ENCODE results near the gene GOSR1.
"Not testable (repeated sequence)": the region's sequence is repeated elsewhere in the genome, so short reads cannot be mapped to it uniquely, and the experiment has no call there.

The GOSR1 gene

DNA sequence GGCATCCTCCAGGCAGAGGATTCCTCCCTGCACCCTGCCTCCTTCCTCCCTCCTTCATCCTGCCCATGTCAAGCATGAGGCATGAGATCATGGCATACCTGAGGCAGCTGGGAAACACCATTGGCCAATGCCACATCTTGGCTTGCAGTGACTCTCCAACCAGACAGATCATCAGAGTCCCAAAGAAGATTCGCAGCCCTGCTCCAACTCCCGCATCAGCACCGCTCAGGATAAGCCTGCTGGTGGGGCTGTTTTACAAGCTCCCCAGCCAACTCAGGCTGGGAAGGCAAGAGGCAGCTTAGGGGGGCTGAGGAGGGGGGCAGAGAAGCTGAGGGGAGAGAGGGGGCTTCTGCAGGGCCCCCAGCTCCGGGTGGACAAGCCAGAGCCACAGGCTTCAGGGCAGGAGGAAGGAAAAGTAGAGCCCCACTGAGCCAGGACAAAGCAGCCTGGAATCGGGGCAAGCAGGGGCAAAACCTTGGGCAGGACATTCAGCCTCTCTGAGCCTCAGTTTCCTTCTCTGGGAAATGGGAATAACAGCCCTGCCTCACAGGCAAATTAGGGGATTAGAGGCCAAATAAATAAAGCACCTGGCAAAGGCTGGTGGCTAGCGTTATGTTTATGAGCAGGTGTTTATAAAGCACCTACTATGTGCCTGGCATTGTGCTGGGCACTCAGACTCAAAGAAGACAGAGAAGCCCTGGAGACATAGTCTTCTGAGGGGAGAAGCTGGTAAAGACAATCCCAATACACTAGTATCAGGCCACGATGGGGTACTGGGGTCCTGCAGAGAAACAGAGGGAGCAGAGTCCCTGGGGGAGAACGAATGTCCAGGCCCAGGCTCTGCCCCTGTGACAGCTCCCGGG is 88.1 kb downstream of the GOSR1 start (continued):
- no peak for TF ChIP-seq OSR1 (CRISPR knock-in tag; IDR thresholded peaks at IDR 0.05)
- TF ChIP-seq BACH2 (CRISPR knock-in tag; IDR thresholded peaks at IDR 0.05; ENCODE audit: borderline replicate concordance): no peak
- no peak for TF ChIP-seq ZNF8 (CRISPR knock-in tag; IDR thresholded peaks at IDR 0.05)

DNA sequence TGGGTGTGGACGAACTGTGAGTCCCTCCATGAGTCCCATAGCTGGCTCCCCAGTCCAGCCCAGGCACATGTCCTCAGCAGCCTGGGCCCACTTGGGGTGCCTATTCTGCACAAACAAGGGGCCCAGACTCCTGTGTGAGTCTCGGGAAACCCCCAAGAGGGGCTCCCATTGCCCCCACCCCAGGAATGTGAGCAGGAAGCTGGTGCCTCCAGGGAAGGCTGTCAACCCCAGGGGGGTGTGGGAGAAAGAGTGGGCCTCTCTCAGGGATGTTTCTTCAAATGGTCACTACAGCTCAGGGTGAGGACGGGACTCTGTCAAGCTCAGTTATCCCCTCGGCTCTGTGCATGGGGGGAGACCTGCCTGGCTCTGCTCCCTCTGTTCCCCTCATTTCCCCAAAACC is 88.9 kb downstream of the GOSR1 start:
- not testable (repeated sequence) for ATAC-seq

DNA sequence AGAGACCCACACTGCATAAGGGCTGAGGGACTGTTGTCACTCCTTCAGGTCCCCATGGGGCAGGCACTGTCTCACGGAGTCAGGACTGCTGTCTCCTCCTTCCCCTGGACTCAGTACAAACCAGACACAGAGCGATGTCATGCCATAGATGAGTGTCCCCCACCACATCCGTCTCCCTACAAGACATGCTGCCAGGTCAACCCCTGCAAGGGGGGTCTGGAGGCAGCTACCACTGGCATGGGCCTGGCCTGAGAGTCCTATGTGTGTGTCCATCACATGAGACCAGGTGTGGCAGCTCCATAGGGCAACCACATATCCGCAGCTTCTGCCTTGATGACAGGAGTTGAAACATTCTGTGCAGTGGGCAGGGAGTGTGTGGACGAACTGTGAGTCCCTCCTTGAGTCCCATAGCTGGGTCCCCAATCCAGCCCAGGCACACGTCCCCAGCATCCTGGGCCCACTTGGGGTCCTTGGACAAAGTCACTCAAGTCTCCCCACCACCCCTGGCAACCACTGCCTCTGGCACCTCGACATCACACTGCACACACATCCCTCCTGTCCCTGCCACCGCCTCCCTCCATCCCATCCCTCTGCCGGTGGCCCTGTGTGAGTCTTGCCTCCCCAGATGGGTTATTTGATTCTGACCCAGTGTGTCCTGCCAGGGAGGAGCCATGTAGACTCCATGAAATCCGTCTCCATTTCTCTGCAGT is 89.5 kb downstream of the GOSR1 start:
- ATAC-seq: not testable (repeated sequence)

DNA sequence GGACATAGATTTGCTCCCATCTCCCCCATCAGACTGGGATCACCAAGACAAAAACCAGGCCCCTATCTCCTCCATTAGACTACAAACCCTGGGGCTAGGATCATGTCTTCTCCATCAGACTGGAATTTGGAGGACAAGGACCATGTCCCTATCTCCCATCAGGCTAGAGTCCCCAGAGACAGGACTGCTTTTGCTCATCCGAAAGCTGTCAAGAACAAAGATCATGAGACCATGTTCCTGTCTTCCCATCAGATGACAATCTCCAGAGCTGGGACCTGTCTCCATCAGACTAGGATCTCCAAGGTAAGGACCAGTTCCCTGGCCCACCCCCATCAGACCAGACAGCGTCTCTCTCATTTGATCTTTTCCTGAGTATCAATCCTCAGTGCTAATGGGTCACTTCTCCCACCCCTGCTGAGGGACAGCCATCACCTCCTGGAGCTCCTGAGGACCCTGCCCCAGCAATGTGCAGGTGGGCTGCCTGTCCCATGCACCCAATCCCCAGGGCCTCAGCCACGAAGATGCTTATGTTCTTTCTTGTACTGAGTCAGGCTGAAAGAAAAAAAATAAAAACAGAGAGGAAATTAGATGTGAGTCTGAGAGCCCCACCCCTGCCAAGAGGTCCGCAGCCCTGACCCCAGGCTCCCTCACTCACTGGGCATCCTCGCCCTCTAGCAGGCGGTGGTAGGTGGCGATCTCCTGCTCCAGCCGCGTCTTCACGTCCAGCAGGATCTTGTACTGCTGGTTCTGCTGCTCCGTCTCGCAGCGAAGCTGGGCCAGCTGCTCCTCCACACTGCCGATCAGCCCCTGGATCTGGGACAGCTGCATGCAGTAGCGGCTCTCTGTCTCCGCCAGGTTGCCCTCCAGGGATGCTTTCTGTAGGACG is 90.3 kb downstream of the GOSR1 start:
- TF ChIP-seq OSR1 (CRISPR knock-in tag; IDR thresholded peaks at IDR 0.05) (no peak), PPARA (CRISPR knock-in tag; IDR thresholded peaks at IDR 0.05; ENCODE audit: borderline replicate concordance) (no peak), ZNF8 (CRISPR knock-in tag; IDR thresholded peaks at IDR 0.05) (no peak), GLIS3 (CRISPR knock-in tag; IDR thresholded peaks at IDR 0.05) (no peak), ARNTL (CRISPR knock-in tag; IDR thresholded peaks at IDR 0.05; ENCODE audit: borderline replicate concordance, low read depth) (no peak), CSDC2 (CRISPR knock-in tag; IDR thresholded peaks at IDR 0.05) (no peak)
- TF ChIP-seq, protein P1, sequence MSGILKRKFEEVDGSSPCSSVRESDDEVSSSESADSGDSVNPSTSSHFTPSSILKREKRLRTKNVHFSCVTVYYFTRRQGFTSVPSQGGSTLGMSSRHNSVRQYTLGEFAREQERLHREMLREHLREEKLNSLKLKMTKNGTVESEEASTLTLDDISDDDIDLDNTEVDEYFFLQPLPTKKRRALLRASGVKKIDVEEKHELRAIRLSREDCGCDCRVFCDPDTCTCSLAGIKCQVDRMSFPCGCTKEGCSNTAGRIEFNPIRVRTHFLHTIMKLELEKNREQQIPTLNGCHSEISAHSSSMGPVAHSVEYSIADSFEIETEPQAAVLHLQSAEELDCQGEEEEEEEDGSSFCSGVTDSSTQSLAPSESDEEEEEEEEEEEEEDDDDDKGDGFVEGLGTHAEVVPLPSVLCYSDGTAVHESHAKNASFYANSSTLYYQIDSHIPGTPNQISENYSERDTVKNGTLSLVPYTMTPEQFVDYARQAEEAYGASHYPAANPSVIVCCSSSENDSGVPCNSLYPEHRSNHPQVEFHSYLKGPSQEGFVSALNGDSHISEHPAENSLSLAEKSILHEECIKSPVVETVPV (CRISPR knock-in tag; IDR thresholded peaks at IDR 0.05): no peak
- ATAC-seq: no peak

DNA sequence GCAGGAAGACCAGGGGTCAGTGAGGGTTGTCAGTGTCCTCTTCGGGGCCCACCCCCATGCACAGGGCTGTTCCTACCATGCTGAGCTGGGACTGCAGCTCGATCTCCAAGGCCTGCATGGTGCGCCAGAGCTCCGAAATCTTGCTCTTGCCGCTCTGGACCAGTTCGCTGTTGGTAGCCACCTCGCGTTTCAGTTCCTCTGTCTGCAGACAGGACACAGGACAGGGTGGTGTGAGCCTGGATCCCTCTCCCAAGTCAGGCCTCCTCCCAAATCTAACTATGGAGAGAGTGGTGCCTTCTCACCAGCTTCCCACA is 90.9 kb downstream of the GOSR1 start:
- no peak for ATAC-seq
- TF ChIP-seq, protein P1 (CRISPR knock-in tag; IDR thresholded peaks at IDR 0.05): no peak
- TF ChIP-seq ZNF70 (CRISPR knock-in tag; IDR thresholded peaks at IDR 0.05) (no peak), GLIS3 (CRISPR knock-in tag; IDR thresholded peaks at IDR 0.05) (no peak), ESRRG (CRISPR knock-in tag; IDR thresholded peaks at IDR 0.05) (no peak), BACH2 (CRISPR knock-in tag; IDR thresholded peaks at IDR 0.05; ENCODE audit: borderline replicate concordance) (no peak), CSDC2 (CRISPR knock-in tag; IDR thresholded peaks at IDR 0.05) (no peak), ZNF565 (CRISPR knock-in tag; conservative IDR thresholded peaks at IDR 0.05; ENCODE audit: low read depth) (no peak), ZFP3 (CRISPR knock-in tag; IDR thresholded peaks at IDR 0.05) (no peak)
- TF ChIP-seq, protein P2, sequence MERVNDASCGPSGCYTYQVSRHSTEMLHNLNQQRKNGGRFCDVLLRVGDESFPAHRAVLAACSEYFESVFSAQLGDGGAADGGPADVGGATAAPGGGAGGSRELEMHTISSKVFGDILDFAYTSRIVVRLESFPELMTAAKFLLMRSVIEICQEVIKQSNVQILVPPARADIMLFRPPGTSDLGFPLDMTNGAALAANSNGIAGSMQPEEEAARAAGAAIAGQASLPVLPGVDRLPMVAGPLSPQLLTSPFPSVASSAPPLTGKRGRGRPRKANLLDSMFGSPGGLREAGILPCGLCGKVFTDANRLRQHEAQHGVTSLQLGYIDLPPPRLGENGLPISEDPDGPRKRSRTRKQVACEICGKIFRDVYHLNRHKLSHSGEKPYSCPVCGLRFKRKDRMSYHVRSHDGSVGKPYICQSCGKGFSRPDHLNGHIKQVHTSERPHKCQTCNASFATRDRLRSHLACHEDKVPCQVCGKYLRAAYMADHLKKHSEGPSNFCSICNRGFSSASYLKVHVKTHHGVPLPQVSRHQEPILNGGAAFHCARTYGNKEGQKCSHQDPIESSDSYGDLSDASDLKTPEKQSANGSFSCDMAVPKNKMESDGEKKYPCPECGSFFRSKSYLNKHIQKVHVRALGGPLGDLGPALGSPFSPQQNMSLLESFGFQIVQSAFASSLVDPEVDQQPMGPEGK (CRISPR knock-in tag; IDR thresholded peaks at IDR 0.05; ENCODE audit: borderline replicate concordance): no peak
- TF ChIP-seq, protein P3, sequence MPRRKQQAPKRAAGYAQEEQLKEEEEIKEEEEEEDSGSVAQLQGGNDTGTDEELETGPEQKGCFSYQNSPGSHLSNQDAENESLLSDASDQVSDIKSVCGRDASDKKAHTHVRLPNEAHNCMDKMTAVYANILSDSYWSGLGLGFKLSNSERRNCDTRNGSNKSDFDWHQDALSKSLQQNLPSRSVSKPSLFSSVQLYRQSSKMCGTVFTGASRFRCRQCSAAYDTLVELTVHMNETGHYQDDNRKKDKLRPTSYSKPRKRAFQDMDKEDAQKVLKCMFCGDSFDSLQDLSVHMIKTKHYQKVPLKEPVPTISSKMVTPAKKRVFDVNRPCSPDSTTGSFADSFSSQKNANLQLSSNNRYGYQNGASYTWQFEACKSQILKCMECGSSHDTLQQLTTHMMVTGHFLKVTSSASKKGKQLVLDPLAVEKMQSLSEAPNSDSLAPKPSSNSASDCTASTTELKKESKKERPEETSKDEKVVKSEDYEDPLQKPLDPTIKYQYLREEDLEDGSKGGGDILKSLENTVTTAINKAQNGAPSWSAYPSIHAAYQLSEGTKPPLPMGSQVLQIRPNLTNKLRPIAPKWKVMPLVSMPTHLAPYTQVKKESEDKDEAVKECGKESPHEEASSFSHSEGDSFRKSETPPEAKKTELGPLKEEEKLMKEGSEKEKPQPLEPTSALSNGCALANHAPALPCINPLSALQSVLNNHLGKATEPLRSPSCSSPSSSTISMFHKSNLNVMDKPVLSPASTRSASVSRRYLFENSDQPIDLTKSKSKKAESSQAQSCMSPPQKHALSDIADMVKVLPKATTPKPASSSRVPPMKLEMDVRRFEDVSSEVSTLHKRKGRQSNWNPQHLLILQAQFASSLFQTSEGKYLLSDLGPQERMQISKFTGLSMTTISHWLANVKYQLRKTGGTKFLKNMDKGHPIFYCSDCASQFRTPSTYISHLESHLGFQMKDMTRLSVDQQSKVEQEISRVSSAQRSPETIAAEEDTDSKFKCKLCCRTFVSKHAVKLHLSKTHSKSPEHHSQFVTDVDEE (CRISPR knock-in tag; IDR thresholded peaks at IDR 0.05): no peak
- TF ChIP-seq, protein P4, sequence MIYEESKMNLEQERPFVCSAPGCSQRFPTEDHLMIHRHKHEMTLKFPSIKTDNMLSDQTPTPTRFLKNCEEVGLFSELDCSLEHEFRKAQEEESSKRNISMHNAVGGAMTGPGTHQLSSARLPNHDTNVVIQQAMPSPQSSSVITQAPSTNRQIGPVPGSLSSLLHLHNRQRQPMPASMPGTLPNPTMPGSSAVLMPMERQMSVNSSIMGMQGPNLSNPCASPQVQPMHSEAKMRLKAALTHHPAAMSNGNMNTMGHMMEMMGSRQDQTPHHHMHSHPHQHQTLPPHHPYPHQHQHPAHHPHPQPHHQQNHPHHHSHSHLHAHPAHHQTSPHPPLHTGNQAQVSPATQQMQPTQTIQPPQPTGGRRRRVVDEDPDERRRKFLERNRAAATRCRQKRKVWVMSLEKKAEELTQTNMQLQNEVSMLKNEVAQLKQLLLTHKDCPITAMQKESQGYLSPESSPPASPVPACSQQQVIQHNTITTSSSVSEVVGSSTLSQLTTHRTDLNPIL (CRISPR knock-in tag; IDR thresholded peaks at IDR 0.05; ENCODE audit: low read depth): no peak
- TF ChIP-seq, protein P5, sequence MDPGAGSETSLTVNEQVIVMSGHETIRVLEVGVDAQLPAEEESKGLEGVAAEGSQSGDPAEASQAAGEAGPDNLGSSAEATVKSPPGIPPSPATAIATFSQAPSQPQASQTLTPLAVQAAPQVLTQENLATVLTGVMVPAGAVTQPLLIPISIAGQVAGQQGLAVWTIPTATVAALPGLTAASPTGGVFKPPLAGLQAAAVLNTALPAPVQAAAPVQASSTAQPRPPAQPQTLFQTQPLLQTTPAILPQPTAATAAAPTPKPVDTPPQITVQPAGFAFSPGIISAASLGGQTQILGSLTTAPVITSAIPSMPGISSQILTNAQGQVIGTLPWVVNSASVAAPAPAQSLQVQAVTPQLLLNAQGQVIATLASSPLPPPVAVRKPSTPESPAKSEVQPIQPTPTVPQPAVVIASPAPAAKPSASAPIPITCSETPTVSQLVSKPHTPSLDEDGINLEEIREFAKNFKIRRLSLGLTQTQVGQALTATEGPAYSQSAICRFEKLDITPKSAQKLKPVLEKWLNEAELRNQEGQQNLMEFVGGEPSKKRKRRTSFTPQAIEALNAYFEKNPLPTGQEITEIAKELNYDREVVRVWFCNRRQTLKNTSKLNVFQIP (CRISPR knock-in tag; IDR thresholded peaks at IDR 0.05; ENCODE audit: borderline replicate concordance, low read depth): no peak

DNA sequence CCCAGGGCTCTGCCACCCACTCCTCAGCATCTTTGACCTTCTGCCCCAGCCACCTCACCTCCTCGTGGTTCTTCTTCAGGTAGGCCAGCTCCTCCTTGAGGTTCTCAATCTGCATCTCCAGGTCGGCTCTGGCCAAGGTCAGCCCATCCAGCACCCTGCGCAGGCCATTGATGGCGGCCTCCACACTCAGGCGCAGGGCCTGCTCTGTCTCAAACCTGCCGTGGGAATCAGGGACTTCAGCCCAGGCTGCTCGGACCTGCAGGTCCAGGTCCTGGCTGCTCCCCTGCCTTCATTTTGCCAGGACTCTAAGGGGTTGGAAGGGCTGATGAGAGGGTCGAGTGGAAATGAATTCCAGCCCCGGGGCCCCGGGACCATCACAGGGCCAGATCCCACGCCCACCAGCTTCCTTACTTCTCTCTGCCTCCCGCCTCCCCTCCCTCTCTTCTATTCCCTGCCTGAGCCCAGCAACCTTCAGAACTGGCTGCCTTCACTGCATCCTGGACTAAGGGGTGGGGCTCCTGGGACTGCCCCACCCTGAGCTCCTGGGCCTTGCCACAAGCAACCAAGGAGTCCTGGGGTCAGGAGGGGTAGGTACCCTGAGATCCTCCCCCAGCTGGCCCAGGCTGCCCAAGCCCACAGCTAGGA is 92.4 kb downstream of the GOSR1 start:
- not testable (repeated sequence) for ATAC-seq

All from SK-N-SH treated with all-trans-retinoic acid at 6 μM for 48 hours (cell line).